Right lobe of liver (tissue), 6 donors: ENCODE results near the gene COMMD9. TPM values are rescaled to one million over a fixed set of nuclear protein-coding genes. Genes with fewer than 3 reads are reported as not detected.

Experiments used
- ATAC-seq, 4 donors: fragments of 200-7000 bp; cut with Tn5 transposase; one replicate each; pipeline ENCODE4 v1.9.1; 2020; ENCODE audit warnings: mild to moderate bottlenecking in 4 of 4, moderate library complexity in 4 of 4
- DNase-seq, 3 donors: peaks; one replicate each; pipeline ENCODE4 v3.0.0-alpha.2; 2020
- H3K27ac ChIP-seq, 3 donors: fragments of 200-600 bp; one replicate each; pipeline ENCODE4 v1.8.0; 2022
- H3K27me3 ChIP-seq, 2 donors: fragments of 200-600 bp; one replicate each; pipeline ENCODE4 v1.8.0; 2022
- H3K36me3 ChIP-seq, 4 donors: fragments of 200-600 bp; sonication (generic) in 1 of 4; one replicate each; pipeline versions ENCODE4 v1.5.1 to v1.8.0; 2017 to 2022; ENCODE audit warnings: control low read depth in 1 of 4
- H3K4me1 ChIP-seq, 4 donors: fragments of 200-600 bp; sonication (generic) in 1 of 4; one replicate each; pipeline versions ENCODE4 v1.5.1 to v1.8.0; 2017 to 2022; ENCODE audit warnings: control low read depth in 1 of 4
- H3K4me3 ChIP-seq, 3 donors: fragments of 200-600 bp; one replicate each; pipeline ENCODE4 v1.8.0; 2022
- H3K9me3 ChIP-seq, 4 donors: fragments of 200-600 bp; sonication (generic) in 1 of 4; one replicate each; pipeline versions ENCODE4 v1.5.1 to v1.8.0; 2017 to 2022; ENCODE audit warnings: control low read depth in 1 of 4
- POLR2A ChIP-seq: fragments of 450-650 bp; IDR thresholded peaks from one replicate; pipeline ENCODE4 v1.6.1; 2017; ENCODE audit warnings: antibody characterized with exemption, mild to moderate bottlenecking
- WGBS: methylation state at CpG from one replicate; pipeline ENCODE4 v1.1.6; 2018; ENCODE audit warnings: low coverage, low lambda C conversion rate; ENCODE audit not compliant: insufficient coverage; ENCODE audit errors: missing lambda C conversion rate; 5-methylcytosine and 5-hydroxymethylcytosine counted together
- intact Hi-C, 2 donors: fragments of 100-400 bp; cut with DNase I; formaldehyde crosslinking; loops; one replicate each; pipeline versions ENCODE4 v1.11.2 to v1.14.1; 2022
- total RNA-seq, 6 experiments: library from RNA; depleted of rRNA in 2 of 6; stranded (reverse); fragments of >200 nt in 2 of 6; fragmentation: NEBNext Ultra II Directional in 3 of 6; extraction: Animal tissue kit (Norgen Biotek cat#: 25700) in 3 of 6; gene quantifications; one replicate each; pipeline versions ENCODE4 v1.1.0 to v1.2.4, GENCODE V29; 2016 to 2023
- TF ChIP-seq, protein P1 (sequence below), 4 donors: fragments of 200-600 bp in 3 of 4; fragments of 450-650 bp in 1 of 4; IDR thresholded peaks; one replicate each; pipeline versions ENCODE4 v1.5.1 to v1.8.0; 2016 to 2022; ENCODE audit warnings: antibody characterized with exemption in 4 of 4, mild to moderate bottlenecking in 2 of 4
- donor health status: DM: no; HTN: yes; CAD: no.
- donor health status: DM: no; HTN: no; CAD: no.
- donor health status: DM: no; HTN: no; CAD: no.
- donor health status: DM: no; HTN: yes; CAD: no.
- donor health status: DM: no; HTN: yes; CAD: no.

Gene COMMD9
- total RNA-seq, 6 experiments from 2014 or later = 30.6 to 41.4 (median 34.6) TPM

DNA sequence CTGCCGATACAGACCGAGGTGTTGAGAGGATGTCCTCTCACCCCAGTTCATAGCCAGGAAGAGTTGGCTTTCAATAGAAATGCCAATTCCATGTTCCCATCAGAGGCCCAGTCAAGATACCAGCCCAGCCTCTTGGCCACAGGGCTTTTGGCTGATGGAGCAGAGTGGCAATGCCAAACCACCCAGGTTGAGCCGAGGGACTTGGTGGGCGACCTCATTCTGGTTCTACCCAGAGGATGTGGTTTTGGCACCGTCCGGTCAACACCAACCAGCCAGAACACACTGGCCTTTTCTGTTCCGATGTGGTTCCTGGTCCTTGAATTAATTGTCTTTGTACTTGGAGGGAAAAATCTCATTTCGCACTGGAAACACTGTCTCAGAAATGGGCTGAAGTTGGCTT, 60.5 kb downstream of the COMMD9 start:
- no peak for TF ChIP-seq POLR2A
- TF ChIP-seq, protein P1, sequence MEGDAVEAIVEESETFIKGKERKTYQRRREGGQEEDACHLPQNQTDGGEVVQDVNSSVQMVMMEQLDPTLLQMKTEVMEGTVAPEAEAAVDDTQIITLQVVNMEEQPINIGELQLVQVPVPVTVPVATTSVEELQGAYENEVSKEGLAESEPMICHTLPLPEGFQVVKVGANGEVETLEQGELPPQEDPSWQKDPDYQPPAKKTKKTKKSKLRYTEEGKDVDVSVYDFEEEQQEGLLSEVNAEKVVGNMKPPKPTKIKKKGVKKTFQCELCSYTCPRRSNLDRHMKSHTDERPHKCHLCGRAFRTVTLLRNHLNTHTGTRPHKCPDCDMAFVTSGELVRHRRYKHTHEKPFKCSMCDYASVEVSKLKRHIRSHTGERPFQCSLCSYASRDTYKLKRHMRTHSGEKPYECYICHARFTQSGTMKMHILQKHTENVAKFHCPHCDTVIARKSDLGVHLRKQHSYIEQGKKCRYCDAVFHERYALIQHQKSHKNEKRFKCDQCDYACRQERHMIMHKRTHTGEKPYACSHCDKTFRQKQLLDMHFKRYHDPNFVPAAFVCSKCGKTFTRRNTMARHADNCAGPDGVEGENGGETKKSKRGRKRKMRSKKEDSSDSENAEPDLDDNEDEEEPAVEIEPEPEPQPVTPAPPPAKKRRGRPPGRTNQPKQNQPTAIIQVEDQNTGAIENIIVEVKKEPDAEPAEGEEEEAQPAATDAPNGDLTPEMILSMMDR (IDR thresholded peaks at IDR 0.05) = no peak
- DNase-seq (no peak), ATAC-seq (no peak)
- Histone ChIP-seq H3K4me1 (no peaks in the 10 kb centered on the region), H3K27ac (no peak overlapping the region), H3K36me3 (no peaks in the 10 kb centered on the region), H3K9me3 (no peaks in the 10 kb centered on the region), H3K27me3 (no peaks in the 10 kb centered on the region), H3K4me3 (no peak overlapping the region)
- intact Hi-C loops = no loop called here
- WGBS = 98% methylated on average over 6 of the region's 8 CpGs

DNA sequence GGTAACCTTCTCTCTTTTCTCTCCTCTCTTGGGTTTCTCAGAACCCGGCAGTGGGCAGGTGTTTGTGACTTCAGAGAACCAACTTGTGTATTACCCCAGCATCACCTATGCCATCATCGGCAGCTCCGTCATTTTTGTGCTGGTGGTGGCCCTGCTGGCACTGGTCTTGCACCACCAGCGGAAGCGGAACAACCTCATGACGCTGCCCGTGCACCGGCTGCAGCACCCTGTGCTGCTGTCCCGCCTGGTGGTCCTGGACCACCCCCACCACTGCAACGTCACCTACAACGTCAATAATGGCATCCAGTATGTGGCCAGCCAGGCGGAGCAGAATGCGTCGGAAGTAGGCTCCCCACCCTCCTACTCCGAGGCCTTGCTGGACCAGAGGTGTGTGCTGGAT, 62.2 kb downstream of the COMMD9 start:
- no peak overlapping the region for H3K4me3 ChIP-seq
- no peaks in the 10 kb centered on the region for H3K36me3 ChIP-seq
- H3K9me3 ChIP-seq = no peaks in the 10 kb centered on the region
- H3K27ac ChIP-seq = no peak overlapping the region
- TF ChIP-seq, protein P1 (IDR thresholded peaks at IDR 0.05) = no peak
- no peak for TF ChIP-seq POLR2A
- DNase-seq (no peak), ATAC-seq (no peak)
- H3K4me1 ChIP-seq = no peaks in the 10 kb centered on the region
- 92% methylated on average over 7 of the region's 15 CpGs for WGBS
- H3K27me3 ChIP-seq = no peaks in the 10 kb centered on the region
- intact Hi-C loops = no loop called here

DNA sequence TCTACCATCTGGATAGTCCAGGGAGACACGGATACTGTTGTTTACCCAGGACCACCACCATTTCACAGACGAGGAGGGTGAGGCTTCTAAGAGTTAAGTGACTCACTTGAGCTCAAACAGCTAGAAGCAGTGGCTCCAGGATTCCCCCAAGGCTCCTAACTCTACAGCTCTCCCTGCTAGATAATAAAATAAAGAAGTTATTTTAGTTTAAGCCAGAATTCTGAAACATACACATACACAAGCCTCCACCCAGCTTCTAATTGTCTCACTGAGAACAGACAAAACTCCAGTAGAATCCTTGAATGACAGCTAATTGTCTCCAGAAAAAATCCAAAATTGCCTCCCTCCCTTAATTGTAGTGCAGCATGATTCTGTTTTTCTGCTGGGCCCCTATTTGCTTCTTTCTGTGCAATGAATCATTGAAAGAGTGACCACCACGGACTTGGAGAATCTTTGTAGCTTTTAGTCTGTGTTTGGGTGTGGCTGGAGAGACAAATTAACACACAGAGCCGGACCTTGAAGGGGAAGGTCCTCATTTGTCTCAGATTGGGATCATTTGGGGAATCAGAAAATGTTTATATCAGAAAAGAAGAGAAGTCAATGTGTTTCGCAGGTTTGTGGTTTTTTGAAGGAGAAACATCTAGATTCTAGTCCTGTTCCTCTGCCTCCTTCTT, 64.9 kb downstream of the COMMD9 start:
- 62% methylated on average over 5 of the region's 5 CpGs for WGBS
- DNase-seq = no peak
- H3K27me3 ChIP-seq = no peaks in the 10 kb centered on the region
- no peaks in the 10 kb centered on the region for H3K4me1 ChIP-seq
- no peaks in the 10 kb centered on the region for H3K36me3 ChIP-seq
- TF ChIP-seq, protein P1 (IDR thresholded peaks at IDR 0.05) = no peak
- no peak for TF ChIP-seq POLR2A
- H3K9me3 ChIP-seq = no peaks in the 10 kb centered on the region
- H3K27ac ChIP-seq = no peak overlapping the region
- intact Hi-C loops = no loop called here
- no peak overlapping the region for H3K4me3 ChIP-seq
- no peak for ATAC-seq

- TF ChIP-seq POLR2A = no peak
- TF ChIP-seq, protein P1 (IDR thresholded peaks at IDR 0.05) = no peak
- Histone ChIP-seq H3K9me3 (no peaks in the 10 kb centered on the region), H3K4me3 (no peak overlapping the region), H3K4me1 (peaks cover 0 to 12% (median 0%) of the 10 kb centered on the region in 4 donors), H3K27ac (no peak overlapping the region), H3K36me3 (no peaks in the 10 kb centered on the region), H3K27me3 (no peaks in the 10 kb centered on the region)
- DNase-seq (no peak), ATAC-seq (no peak)
- intact Hi-C loops = no loop called here
- WGBS = 65% methylated on average over 12 of the region's 14 CpGs
These were observed 66.2 kb downstream of the COMMD9 start for GRCh38 chr11:36222831-36223635.

Other genes with a start within 250 kb of the COMMD9 start
- gene PRR5L, start 6.9 kb upstream of the COMMD9 start, total RNA-seq = 1 to 10 TPM; 2.2 to 4.5 (median 2.3) TPM
- 1 to 10 TPM; 4.9 to 7.4 (median 6.7) TPM for gene TRAF6, start 220.8 kb upstream of the COMMD9 start, total RNA-seq